ENCODE results near the gene TRPM8.

Gene TRPM8

GRCh38 chr2:234029150-234029733 is 112.1 kb downstream of the TRPM8 start:
- Histone ChIP-seq H3K4me3 (ENCODE audit: low read length) (no peak overlapping the region), H3K4me1 (ENCODE audit: control insufficient read depth, insufficient read depth, low read length) (peaks cover 32% of the 10 kb centered on the region)

GRCh38 chr2:234031207-234031606 is 114.0 kb downstream of the TRPM8 start:
- no peaks in the 10 kb centered on the region for H3K9me3 ChIP-seq (replicated peaks; ENCODE audit: low read length)
- H3K36me3 ChIP-seq (ENCODE audit: insufficient read depth, low read length) = no peaks in the 10 kb centered on the region
- H3K27me3 ChIP-seq (ENCODE audit: control insufficient read depth, insufficient read depth, low read length) = peaks cover 7% of the 10 kb centered on the region
- no peak overlapping the region for H3K4me2 ChIP-seq (ENCODE audit: low read length)
- H3K9ac ChIP-seq (ENCODE audit: low read depth, low read length) = no peak overlapping the region
- no peak overlapping the region for H3K4me3 ChIP-seq (ENCODE audit: low read length)
- peaks cover 26% of the 10 kb centered on the region for H3K4me1 ChIP-seq (ENCODE audit: control insufficient read depth, insufficient read depth, low read length)

More at GRCh38 chr2:234029150-234029733, 112.1 kb downstream of the TRPM8 start:
- H3K36me3 ChIP-seq (ENCODE audit: insufficient read depth, low read length) = no peaks in the 10 kb centered on the region
- no peak overlapping the region for H3K9ac ChIP-seq (ENCODE audit: low read depth, low read length)
- H3K9me3 ChIP-seq (replicated peaks; ENCODE audit: low read length) = no peaks in the 10 kb centered on the region
- no peak overlapping the region for H3K4me2 ChIP-seq (ENCODE audit: low read length)
- peaks cover 7% of the 10 kb centered on the region for H3K27me3 ChIP-seq (ENCODE audit: control insufficient read depth, insufficient read depth, low read length)

GRCh38 chr2:234032279-234032856 is 115.2 kb downstream of the TRPM8 start:
- Histone ChIP-seq H3K4me1 (ENCODE audit: control insufficient read depth, insufficient read depth, low read length) (peaks cover 23% of the 10 kb centered on the region), H3K27me3 (ENCODE audit: control insufficient read depth, insufficient read depth, low read length) (no peaks in the 10 kb centered on the region), H3K4me3 (ENCODE audit: low read length) (no peak overlapping the region), H3K4me2 (ENCODE audit: low read length) (peak overlapping the region; percentile 14), H3K36me3 (ENCODE audit: insufficient read depth, low read length) (no peaks in the 10 kb centered on the region), H3K9ac (ENCODE audit: low read depth, low read length) (no peak overlapping the region), H3K9me3 (replicated peaks; ENCODE audit: low read length) (no peaks in the 10 kb centered on the region)

- Histone ChIP-seq H3K9ac (ENCODE audit: low read depth, low read length) (no peak overlapping the region), H3K36me3 (ENCODE audit: insufficient read depth, low read length) (no peaks in the 10 kb centered on the region), H3K4me2 (ENCODE audit: low read length) (no peak overlapping the region), H3K27me3 (ENCODE audit: control insufficient read depth, insufficient read depth, low read length) (no peaks in the 10 kb centered on the region), H3K4me1 (ENCODE audit: control insufficient read depth, insufficient read depth, low read length) (peaks cover 23% of the 10 kb centered on the region), H3K4me3 (ENCODE audit: low read length) (no peak overlapping the region), H3K9me3 (replicated peaks; ENCODE audit: low read length) (no peaks in the 10 kb centered on the region)
These were observed 116.0 kb downstream of the TRPM8 start for GRCh38 chr2:234033174-234033573.

GRCh38 chr2:234033885-234034284 is 116.7 kb downstream of the TRPM8 start:
- H3K36me3 ChIP-seq (ENCODE audit: insufficient read depth, low read length) = no peaks in the 10 kb centered on the region
- no peak overlapping the region for H3K4me3 ChIP-seq (ENCODE audit: low read length)
- no peaks in the 10 kb centered on the region for H3K27me3 ChIP-seq (ENCODE audit: control insufficient read depth, insufficient read depth, low read length)
- H3K9me3 ChIP-seq (replicated peaks; ENCODE audit: low read length) = no peaks in the 10 kb centered on the region
- no peak overlapping the region for H3K4me2 ChIP-seq (ENCODE audit: low read length)
- H3K4me1 ChIP-seq (ENCODE audit: control insufficient read depth, insufficient read depth, low read length) = peaks cover 23% of the 10 kb centered on the region
- no peak overlapping the region for H3K9ac ChIP-seq (ENCODE audit: low read depth, low read length)

GRCh38 chr2:234038076-234038802 is 121.1 kb downstream of the TRPM8 start:
- Histone ChIP-seq H3K9me3 (replicated peaks; ENCODE audit: low read length) (no peaks in the 10 kb centered on the region), H3K4me1 (ENCODE audit: control insufficient read depth, insufficient read depth, low read length) (peaks cover 2% of the 10 kb centered on the region), H3K27me3 (ENCODE audit: control insufficient read depth, insufficient read depth, low read length) (no peaks in the 10 kb centered on the region), H3K36me3 (ENCODE audit: insufficient read depth, low read length) (no peaks in the 10 kb centered on the region), H3K4me2 (ENCODE audit: low read length) (no peak overlapping the region), H3K4me3 (ENCODE audit: low read length) (no peak overlapping the region), H3K9ac (ENCODE audit: low read depth, low read length) (peak overlapping the region; percentile 3)

- no peaks in the 10 kb centered on the region for H3K27me3 ChIP-seq (ENCODE audit: control insufficient read depth, insufficient read depth, low read length)
- peaks cover 7% of the 10 kb centered on the region for H3K4me1 ChIP-seq (ENCODE audit: control insufficient read depth, insufficient read depth, low read length)
- H3K4me2 ChIP-seq (ENCODE audit: low read length) = no peak overlapping the region
- H3K9ac ChIP-seq (ENCODE audit: low read depth, low read length) = no peak overlapping the region
- H3K36me3 ChIP-seq (ENCODE audit: insufficient read depth, low read length) = no peaks in the 10 kb centered on the region
- no peak overlapping the region for H3K4me3 ChIP-seq (ENCODE audit: low read length)
- H3K9me3 ChIP-seq (replicated peaks; ENCODE audit: low read length) = no peaks in the 10 kb centered on the region
These were observed 127.0 kb downstream of the TRPM8 start for GRCh38 chr2:234044157-234044556.

GRCh38 chr2:234046521-234046920 is 129.3 kb downstream of the TRPM8 start:
- no peak overlapping the region for H3K9ac ChIP-seq (ENCODE audit: low read depth, low read length)

GRCh38 chr2:234047361-234047760 is 130.2 kb downstream of the TRPM8 start:
- H3K9ac ChIP-seq (ENCODE audit: low read depth, low read length) = no peak overlapping the region
- H3K4me3 ChIP-seq (ENCODE audit: low read length) = no peak overlapping the region
- H3K27me3 ChIP-seq (ENCODE audit: control insufficient read depth, insufficient read depth, low read length) = no peaks in the 10 kb centered on the region
- H3K4me1 ChIP-seq (ENCODE audit: control insufficient read depth, insufficient read depth, low read length) = peaks cover 16% of the 10 kb centered on the region
- H3K9me3 ChIP-seq (replicated peaks; ENCODE audit: low read length) = no peaks in the 10 kb centered on the region
- H3K4me2 ChIP-seq (ENCODE audit: low read length) = no peak overlapping the region
- no peaks in the 10 kb centered on the region for H3K36me3 ChIP-seq (ENCODE audit: insufficient read depth, low read length)

More at GRCh38 chr2:234046521-234046920, 129.3 kb downstream of the TRPM8 start:
- Histone ChIP-seq H3K4me1 (ENCODE audit: control insufficient read depth, insufficient read depth, low read length) (peaks cover 14% of the 10 kb centered on the region), H3K4me3 (ENCODE audit: low read length) (no peak overlapping the region), H3K36me3 (ENCODE audit: insufficient read depth, low read length) (no peaks in the 10 kb centered on the region), H3K27me3 (ENCODE audit: control insufficient read depth, insufficient read depth, low read length) (no peaks in the 10 kb centered on the region), H3K9me3 (replicated peaks; ENCODE audit: low read length) (no peaks in the 10 kb centered on the region), H3K4me2 (ENCODE audit: low read length) (no peak overlapping the region)

GRCh38 chr2:234048049-234048448 is 130.9 kb downstream of the TRPM8 start:
- Histone ChIP-seq H3K27me3 (ENCODE audit: control insufficient read depth, insufficient read depth, low read length) (no peaks in the 10 kb centered on the region), H3K4me3 (ENCODE audit: low read length) (no peak overlapping the region), H3K4me2 (ENCODE audit: low read length) (no peak overlapping the region), H3K9me3 (replicated peaks; ENCODE audit: low read length) (no peaks in the 10 kb centered on the region), H3K36me3 (ENCODE audit: insufficient read depth, low read length) (no peaks in the 10 kb centered on the region), H3K9ac (ENCODE audit: low read depth, low read length) (no peak overlapping the region), H3K4me1 (ENCODE audit: control insufficient read depth, insufficient read depth, low read length) (peaks cover 16% of the 10 kb centered on the region)

GRCh38 chr2:234050455-234051135 is 133.4 kb downstream of the TRPM8 start, which contains the start of gene SPP2:
Gene SPP2, plus strand, starts transcription at chr2:234050702. Its CDS starts 85 bp downstream, at chr2:234050787.
- Histone ChIP-seq H3K9me3 (replicated peaks; ENCODE audit: low read length) (no peaks in the 10 kb centered on the region), H3K4me1 (ENCODE audit: control insufficient read depth, insufficient read depth, low read length) (peaks cover 13% of the 10 kb centered on the region), H3K4me2 (ENCODE audit: low read length) (no peak within 1 kb of the TSS), H3K36me3 (ENCODE audit: insufficient read depth, low read length) (no peaks in the 10 kb centered on the region), H3K4me3 (ENCODE audit: low read length) (no peak within 1 kb of the TSS), H3K9ac (ENCODE audit: low read depth, low read length) (no peak within 1 kb of the TSS), H3K27me3 (ENCODE audit: control insufficient read depth, insufficient read depth, low read length) (no peaks in the 10 kb centered on the region)

Measured in skeletal muscle satellite cell (primary cell).